ENCODE measurements around the gene OSMR. TPM values are rescaled to one million over a fixed set of nuclear protein-coding genes. Genes with fewer than 3 reads are reported as not detected.
A peak's percentile ranks its signal among the peaks of the same experiment; 100 is the strongest.

The OSMR gene
- 1 to 10 TPM in 2 of 4 donors, under 1 TPM in 2; 0.22 to 9.2 (median 1.7) TPM for polyA plus RNA-seq
- long read RNA-seq, donor 1, partial matches to known transcripts: 11 of 11 reads
- long read RNA-seq, donor 1, other reads (novel, unspliced or antisense): 0 of 11 reads
- long read RNA-seq, donor 2: 0 reads
- long read RNA-seq, donor 3: 0 reads
- long read RNA-seq, donor 4: 0 reads
- long read RNA-seq, donor 5: 0 reads
- long read RNA-seq, donor 6: 0 reads
- long read RNA-seq, donor 7: 0 reads
- long read RNA-seq, donor 8: 0 reads
- long read RNA-seq, donor 9: 0 reads
- long read RNA-seq, donor 10, full-length matches to known transcripts: 2 of 2 reads
- long read RNA-seq, donor 10, partial matches to known transcripts: 0 of 2 reads
- long read RNA-seq, donor 10, other reads (novel, unspliced or antisense): 0 of 2 reads

DNA sequence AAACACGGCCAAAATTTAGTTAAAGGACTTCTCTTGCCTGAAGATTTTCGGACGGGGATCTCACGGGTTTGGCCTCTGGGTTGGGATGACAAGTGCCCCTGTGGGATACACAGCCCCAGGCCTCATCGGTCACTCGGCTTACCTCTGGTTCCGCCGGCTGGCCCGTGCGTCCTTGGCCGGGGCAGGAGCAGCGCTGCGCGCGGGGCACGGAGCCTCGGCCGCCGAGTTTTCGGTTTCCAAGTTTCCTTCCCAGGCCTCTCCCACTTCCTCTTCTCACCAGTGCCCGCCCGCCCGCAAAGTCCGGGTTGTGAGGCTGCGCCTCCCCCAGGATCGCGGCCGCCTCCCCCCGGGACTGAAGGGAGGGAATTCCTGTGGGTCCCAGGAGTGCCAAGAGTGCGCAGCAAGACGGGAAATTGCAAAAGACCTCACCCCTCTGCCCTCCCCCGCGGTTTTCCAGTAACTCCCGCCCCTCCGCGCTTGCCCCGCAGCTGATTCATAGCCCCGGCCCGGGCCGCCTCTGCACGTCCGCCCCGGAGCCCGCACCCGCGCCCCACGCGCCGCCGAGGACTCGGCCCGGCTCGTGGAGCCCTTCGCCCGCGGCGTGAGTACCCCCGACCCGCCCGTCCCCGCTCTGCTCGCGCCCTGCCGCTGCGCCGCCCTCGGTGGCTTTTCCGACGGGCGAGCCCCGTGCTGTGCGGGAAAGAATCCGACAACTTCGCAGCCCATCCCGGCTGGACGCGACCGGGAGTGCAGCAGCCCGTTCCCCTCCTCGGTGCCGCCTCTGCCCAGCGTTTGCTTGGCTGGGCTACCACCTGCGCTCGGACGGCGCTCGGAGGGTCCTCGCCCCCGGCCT, at the start of gene OSMR:
TSS of gene OSMR (plus strand) at position 487 of the 853 bp plus-strand sequence. CDS start 23,033 bp downstream, outside the sequence.
- Histone ChIP-seq H3K4me3 (ENCODE audit: low read depth in 1 of 3, low read length in 3 of 3) (peak within 1 kb of the TSS; percentile 48 to 57 (median 51)), H3K36me3 (ENCODE audit: control insufficient read depth in 3 of 3, insufficient read depth in 2 of 3, low read depth in 1 of 3, low read length in 3 of 3) (no peaks in the 10 kb centered on the region), H3K4me1 (ENCODE audit: control insufficient read depth in 3 of 3, insufficient read depth in 2 of 3, low read depth in 1 of 3, low read length in 2 of 3) (no peaks in the 10 kb centered on the region), H3K9me3 (ENCODE audit: control insufficient read depth in 2 of 2, insufficient read depth in 1 of 2, low read depth in 1 of 2, low read length in 1 of 2) (no peaks in the 10 kb centered on the region), H3K27me3 (ENCODE audit: control insufficient read depth in 3 of 3, insufficient read depth in 3 of 3, low read length in 3 of 3) (peaks cover 0 to 43% (median 6%) of the 10 kb centered on the region in 3 donors), H3K27ac (ENCODE audit: low read depth in 1 of 3, low read length in 2 of 3) (peak within 1 kb of the TSS in 2 of 3 donors; percentile 66 to 93)
- 2 to 10% (median 7%) methylated on average over 72 to 89 of the region's 89 CpGs for WGBS, 3 donors
- FAIRE-seq (no peak), DNase-seq (peak; percentile 15 to 64)

DNA sequence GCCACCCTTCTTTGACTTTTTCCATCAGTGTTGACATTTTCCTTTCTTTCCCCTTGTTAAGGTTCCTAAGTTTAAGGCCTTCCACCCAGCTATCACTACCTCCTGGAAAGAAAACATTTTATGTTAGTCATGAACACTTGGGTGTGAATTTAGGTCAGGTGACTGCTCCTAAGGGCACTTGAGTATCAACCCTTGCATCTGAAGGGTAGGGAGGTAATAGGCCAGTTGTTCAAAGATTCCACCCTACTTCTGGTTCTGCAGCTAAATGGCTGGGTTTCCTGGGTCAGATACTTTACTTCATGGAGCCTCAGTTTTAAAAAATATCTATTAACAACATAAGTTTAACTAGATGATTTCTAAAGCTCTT, 49.1 kb upstream of the OSMR start:
- no peaks in the 10 kb centered on the region for H3K9me3 ChIP-seq (ENCODE audit: control insufficient read depth in 2 of 2, insufficient read depth in 1 of 2, low read depth in 1 of 2, low read length in 1 of 2)
- no peaks in the 10 kb centered on the region for H3K4me1 ChIP-seq (ENCODE audit: control insufficient read depth in 3 of 3, insufficient read depth in 2 of 3, low read depth in 1 of 3, low read length in 2 of 3)
- H3K27me3 ChIP-seq (ENCODE audit: control insufficient read depth in 3 of 3, insufficient read depth in 3 of 3, low read length in 3 of 3): peaks cover 0 to 2% (median 0%) of the 10 kb centered on the region in 3 donors
- no peaks in the 10 kb centered on the region for H3K36me3 ChIP-seq (ENCODE audit: control insufficient read depth in 3 of 3, insufficient read depth in 2 of 3, low read depth in 1 of 3, low read length in 3 of 3)
- H3K27ac ChIP-seq (ENCODE audit: low read depth in 1 of 3, low read length in 2 of 3): peak overlapping the region in 1 of 3 donors; percentile 36
- H3K4me3 ChIP-seq (ENCODE audit: low read depth in 1 of 3, low read length in 3 of 3): no peak overlapping the region
- FAIRE-seq: no peak
- DNase-seq: no peak

- no peaks in the 10 kb centered on the region for H3K9me3 ChIP-seq (ENCODE audit: control insufficient read depth in 2 of 2, insufficient read depth in 1 of 2, low read depth in 1 of 2, low read length in 1 of 2)
- H3K27ac ChIP-seq (ENCODE audit: low read depth in 1 of 3, low read length in 2 of 3): no peak overlapping the region
- no peak for DNase-seq
- no peak for FAIRE-seq
- WGBS, 3 donors: 66 to 80% (median 75%) methylated on average over 12 of the region's 12 CpGs
- H3K4me1 ChIP-seq (ENCODE audit: control insufficient read depth in 3 of 3, insufficient read depth in 2 of 3, low read depth in 1 of 3, low read length in 2 of 3): no peaks in the 10 kb centered on the region
- no peak overlapping the region for H3K4me3 ChIP-seq (ENCODE audit: low read depth in 1 of 3, low read length in 3 of 3)
- H3K27me3 ChIP-seq (ENCODE audit: control insufficient read depth in 3 of 3, insufficient read depth in 3 of 3, low read length in 3 of 3): peaks cover 0 to 2% (median 0%) of the 10 kb centered on the region in 3 donors
- no peaks in the 10 kb centered on the region for H3K36me3 ChIP-seq (ENCODE audit: control insufficient read depth in 3 of 3, insufficient read depth in 2 of 3, low read depth in 1 of 3, low read length in 3 of 3)
Measured at GRCh38 chr5:38797838-38798237, 48.0 kb upstream of the OSMR start.

- Histone ChIP-seq H3K9me3 (ENCODE audit: control insufficient read depth in 2 of 2, insufficient read depth in 1 of 2, low read depth in 1 of 2, low read length in 1 of 2) (no peaks in the 10 kb centered on the region), H3K4me1 (ENCODE audit: control insufficient read depth in 3 of 3, insufficient read depth in 2 of 3, low read depth in 1 of 3, low read length in 2 of 3) (no peaks in the 10 kb centered on the region), H3K4me3 (ENCODE audit: low read depth in 1 of 3, low read length in 3 of 3) (no peak overlapping the region), H3K27ac (ENCODE audit: low read depth in 1 of 3, low read length in 2 of 3) (peak overlapping the region in 1 of 3 donors; percentile 4), H3K27me3 (ENCODE audit: control insufficient read depth in 3 of 3, insufficient read depth in 3 of 3, low read length in 3 of 3) (peaks cover 0 to 6% (median 0%) of the 10 kb centered on the region in 3 donors), H3K36me3 (ENCODE audit: control insufficient read depth in 3 of 3, insufficient read depth in 2 of 3, low read depth in 1 of 3, low read length in 3 of 3) (no peaks in the 10 kb centered on the region)
- FAIRE-seq (no peak), DNase-seq (no peak)
- 67 to 72% (median 68%) methylated on average over 13 of the region's 13 CpGs for WGBS, 3 donors
Measured at GRCh38 chr5:38799556-38800377, 46.0 kb upstream of the OSMR start.

DNA sequence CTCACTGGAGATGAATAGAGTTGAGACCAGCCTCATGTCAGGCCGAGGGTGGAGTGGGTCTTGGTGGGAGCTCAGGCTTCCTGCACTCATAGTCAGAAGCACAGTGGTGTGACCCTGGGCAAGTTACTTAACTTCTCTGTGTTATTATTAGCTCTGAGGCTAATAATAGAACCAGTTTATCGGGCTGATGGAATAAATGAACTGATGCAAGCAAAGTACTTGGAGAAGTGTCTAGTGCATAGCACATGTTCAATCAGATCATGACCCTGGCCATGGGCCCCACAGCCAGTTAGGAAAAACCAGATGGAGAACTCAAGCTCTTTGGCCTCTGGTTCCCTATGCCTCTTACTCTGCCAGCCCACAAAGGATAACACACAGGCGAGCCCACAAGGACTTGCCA, 45.3 kb upstream of the OSMR start:
- H3K4me1 ChIP-seq (ENCODE audit: control insufficient read depth in 3 of 3, insufficient read depth in 2 of 3, low read depth in 1 of 3, low read length in 2 of 3): no peaks in the 10 kb centered on the region
- H3K27me3 ChIP-seq (ENCODE audit: control insufficient read depth in 3 of 3, insufficient read depth in 3 of 3, low read length in 3 of 3): peaks cover 0 to 6% (median 0%) of the 10 kb centered on the region in 3 donors
- DNase-seq (no peak), FAIRE-seq (no peak)
- H3K9me3 ChIP-seq (ENCODE audit: control insufficient read depth in 2 of 2, insufficient read depth in 1 of 2, low read depth in 1 of 2, low read length in 1 of 2): no peaks in the 10 kb centered on the region
- H3K4me3 ChIP-seq (ENCODE audit: low read depth in 1 of 3, low read length in 3 of 3): no peak overlapping the region
- H3K36me3 ChIP-seq (ENCODE audit: control insufficient read depth in 3 of 3, insufficient read depth in 2 of 3, low read depth in 1 of 3, low read length in 3 of 3): no peaks in the 10 kb centered on the region
- 34 to 55% (median 54%) methylated on average over 3 of the region's 3 CpGs for WGBS, 3 donors
- peak overlapping the region in 1 of 3 donors; percentile 4 for H3K27ac ChIP-seq (ENCODE audit: low read depth in 1 of 3, low read length in 2 of 3)

- Histone ChIP-seq H3K27ac (ENCODE audit: low read depth in 1 of 3, low read length in 2 of 3) (no peak overlapping the region), H3K9me3 (ENCODE audit: control insufficient read depth in 2 of 2, insufficient read depth in 1 of 2, low read depth in 1 of 2, low read length in 1 of 2) (no peaks in the 10 kb centered on the region), H3K36me3 (ENCODE audit: control insufficient read depth in 3 of 3, insufficient read depth in 2 of 3, low read depth in 1 of 3, low read length in 3 of 3) (no peaks in the 10 kb centered on the region), H3K27me3 (ENCODE audit: control insufficient read depth in 3 of 3, insufficient read depth in 3 of 3, low read length in 3 of 3) (peaks cover 0 to 4% (median 0%) of the 10 kb centered on the region in 3 donors), H3K4me3 (ENCODE audit: low read depth in 1 of 3, low read length in 3 of 3) (no peak overlapping the region), H3K4me1 (ENCODE audit: control insufficient read depth in 3 of 3, insufficient read depth in 2 of 3, low read depth in 1 of 3, low read length in 2 of 3) (no peaks in the 10 kb centered on the region)
- FAIRE-seq (no peak), DNase-seq (no peak)
- 84 to 87% (median 85%) methylated on average over 4 of the region's 4 CpGs for WGBS, 3 donors
Measured at GRCh38 chr5:38802125-38802524, 43.7 kb upstream of the OSMR start.

DNA sequence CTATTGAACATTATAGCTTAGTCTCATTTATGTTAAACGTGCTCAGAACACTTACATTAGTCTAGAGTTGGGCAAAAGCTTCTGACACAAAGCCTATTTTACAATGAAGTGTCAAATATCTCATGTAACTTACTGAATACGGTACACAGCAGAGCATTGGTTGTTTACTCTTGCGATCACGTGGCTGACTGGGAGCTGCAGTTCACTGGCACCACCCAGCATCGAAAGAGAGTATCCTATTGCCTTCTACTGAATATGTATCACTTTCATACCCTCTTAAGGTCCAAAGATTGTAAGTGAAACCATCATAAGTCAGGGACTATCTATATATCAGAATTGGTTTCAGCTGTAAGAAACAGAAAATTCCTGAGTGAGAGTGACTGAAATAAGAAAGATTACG, 42.6 kb upstream of the OSMR start:
- WGBS, 3 donors: 72 to 80% (median 74%) methylated on average over 6 of the region's 6 CpGs
- H3K27ac ChIP-seq (ENCODE audit: low read depth in 1 of 3, low read length in 2 of 3): no peak overlapping the region
- H3K4me3 ChIP-seq (ENCODE audit: low read depth in 1 of 3, low read length in 3 of 3): no peak overlapping the region
- no peaks in the 10 kb centered on the region for H3K4me1 ChIP-seq (ENCODE audit: control insufficient read depth in 3 of 3, insufficient read depth in 2 of 3, low read depth in 1 of 3, low read length in 2 of 3)
- peaks cover 0 to 4% (median 0%) of the 10 kb centered on the region in 3 donors for H3K27me3 ChIP-seq (ENCODE audit: control insufficient read depth in 3 of 3, insufficient read depth in 3 of 3, low read length in 3 of 3)
- no peak for FAIRE-seq
- H3K9me3 ChIP-seq (ENCODE audit: control insufficient read depth in 2 of 2, insufficient read depth in 1 of 2, low read depth in 1 of 2, low read length in 1 of 2): no peaks in the 10 kb centered on the region
- DNase-seq: no peak
- H3K36me3 ChIP-seq (ENCODE audit: control insufficient read depth in 3 of 3, insufficient read depth in 2 of 3, low read depth in 1 of 3, low read length in 3 of 3): no peaks in the 10 kb centered on the region

GRCh38 chr5:38806775-38807258, 39.0 kb upstream of the OSMR start:
- no peaks in the 10 kb centered on the region for H3K4me1 ChIP-seq (ENCODE audit: control insufficient read depth in 3 of 3, insufficient read depth in 2 of 3, low read depth in 1 of 3, low read length in 2 of 3)
- no peak for FAIRE-seq
- no peak for DNase-seq
- 21 to 28% (median 27%) methylated on average over 4 of the region's 4 CpGs for WGBS, 3 donors
- peak overlapping the region in 1 of 3 donors; percentile 12 for H3K27ac ChIP-seq (ENCODE audit: low read depth in 1 of 3, low read length in 2 of 3)
- H3K9me3 ChIP-seq (ENCODE audit: control insufficient read depth in 2 of 2, insufficient read depth in 1 of 2, low read depth in 1 of 2, low read length in 1 of 2): no peaks in the 10 kb centered on the region
- no peak overlapping the region for H3K4me3 ChIP-seq (ENCODE audit: low read depth in 1 of 3, low read length in 3 of 3)
- peaks cover 0 to 4% (median 0%) of the 10 kb centered on the region in 3 donors for H3K27me3 ChIP-seq (ENCODE audit: control insufficient read depth in 3 of 3, insufficient read depth in 3 of 3, low read length in 3 of 3)
- no peaks in the 10 kb centered on the region for H3K36me3 ChIP-seq (ENCODE audit: control insufficient read depth in 3 of 3, insufficient read depth in 2 of 3, low read depth in 1 of 3, low read length in 3 of 3)

Data from small intestine (tissue), 16 donors.